ENCODE results near the gene CCDC15.

- TF ChIP-seq, protein P1, sequence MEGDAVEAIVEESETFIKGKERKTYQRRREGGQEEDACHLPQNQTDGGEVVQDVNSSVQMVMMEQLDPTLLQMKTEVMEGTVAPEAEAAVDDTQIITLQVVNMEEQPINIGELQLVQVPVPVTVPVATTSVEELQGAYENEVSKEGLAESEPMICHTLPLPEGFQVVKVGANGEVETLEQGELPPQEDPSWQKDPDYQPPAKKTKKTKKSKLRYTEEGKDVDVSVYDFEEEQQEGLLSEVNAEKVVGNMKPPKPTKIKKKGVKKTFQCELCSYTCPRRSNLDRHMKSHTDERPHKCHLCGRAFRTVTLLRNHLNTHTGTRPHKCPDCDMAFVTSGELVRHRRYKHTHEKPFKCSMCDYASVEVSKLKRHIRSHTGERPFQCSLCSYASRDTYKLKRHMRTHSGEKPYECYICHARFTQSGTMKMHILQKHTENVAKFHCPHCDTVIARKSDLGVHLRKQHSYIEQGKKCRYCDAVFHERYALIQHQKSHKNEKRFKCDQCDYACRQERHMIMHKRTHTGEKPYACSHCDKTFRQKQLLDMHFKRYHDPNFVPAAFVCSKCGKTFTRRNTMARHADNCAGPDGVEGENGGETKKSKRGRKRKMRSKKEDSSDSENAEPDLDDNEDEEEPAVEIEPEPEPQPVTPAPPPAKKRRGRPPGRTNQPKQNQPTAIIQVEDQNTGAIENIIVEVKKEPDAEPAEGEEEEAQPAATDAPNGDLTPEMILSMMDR (IDR thresholded peaks at IDR 0.05) = no peak
- TF ChIP-seq EP300 (IDR thresholded peaks at IDR 0.05) = no peak
- TF ChIP-seq POLR2A (IDR thresholded peaks at IDR 0.05) = no peak
Observed at GRCh38 chr11:125001849-125002248, 47.8 kb downstream of the CCDC15 start.

Measured in stomach (tissue), 4 donors.